Femur (tissue), 1 donor: ENCODE results near the gene CES2.
"Not testable (repeated sequence)": the region's sequence is repeated elsewhere in the genome, so short reads cannot be mapped to it uniquely, and the experiment has no call there.

Experiments used
- DNase-seq: peaks from one replicate; pipeline ENCODE4 v3.0.0-alpha.2; 2017

The CES2 gene

GRCh38 chr16:66919569-66920298 lies 15.6 kb upstream of the CES2 start:
- no peak for DNase-seq

GRCh38 chr16:66920299-66920590 lies 15.1 kb upstream of the CES2 start:
- no peak for DNase-seq

- DNase-seq = no peak
Observed at GRCh38 chr16:66920924-66921680, 14.2 kb upstream of the CES2 start.

- DNase-seq = no peak
Observed at GRCh38 chr16:66921729-66922450, 13.4 kb upstream of the CES2 start.

GRCh38 chr16:66923247-66923731 lies 12.0 kb upstream of the CES2 start:
- DNase-seq = no peak

GRCh38 chr16:66923866-66924265 lies 11.4 kb upstream of the CES2 start:
- no peak for DNase-seq

GRCh38 chr16:66924527-66925321 lies 10.6 kb upstream of the CES2 start:
- DNase-seq = no peak

GRCh38 chr16:66925322-66925840 lies 9.9 kb upstream of the CES2 start, which contains the start of gene RRAD:
Gene RRAD, minus strand, starts transcription at chr16:66925535. Its CDS starts 356 bp downstream, at chr16:66925179.
- no peak for DNase-seq

GRCh38 chr16:66926171-66926947 lies 9.0 kb upstream of the CES2 start:
- no peak for DNase-seq

GRCh38 chr16:66926961-66927436 lies 8.3 kb upstream of the CES2 start:
- peak; percentile 58 for DNase-seq

- peak; percentile 48 for DNase-seq
Observed at GRCh38 chr16:66927918-66928649, 7.2 kb upstream of the CES2 start.

GRCh38 chr16:66928702-66929388 lies 6.5 kb upstream of the CES2 start:
- DNase-seq = no peak

- DNase-seq = no peak
Observed at GRCh38 chr16:66930189-66930588, 5.1 kb upstream of the CES2 start.

- DNase-seq = no peak
Observed at GRCh38 chr16:66931665-66932064, 3.7 kb upstream of the CES2 start.

GRCh38 chr16:66932076-66932475 lies 3.2 kb upstream of the CES2 start:
- no peak for DNase-seq

- no peak for DNase-seq
Observed at GRCh38 chr16:66933776-66934137, 1.6 kb upstream of the CES2 start.

GRCh38 chr16:66934138-66934838 lies 1.0 kb upstream of the CES2 start, which contains the start of gene CIAO2B:
Gene CIAO2B, minus strand, starts transcription at chr16:66934402. Its CDS starts 38 bp downstream, at chr16:66934364.
- peak; percentile 94 for DNase-seq

- not testable (repeated sequence) for DNase-seq
Observed at GRCh38 chr16:66934839-66935313, 440 bp upstream of the CES2 start.

- DNase-seq = no peak
Observed at GRCh38 chr16:66936462-66936861, 1.1 kb downstream of the CES2 start.
